ENCODE data around the gene SRPX2. TPM values are rescaled to one million over a fixed set of nuclear protein-coding genes. Genes with fewer than 3 reads are reported as not detected.

SRPX2 gene
- total RNA-seq, 1 donor from 2014 or later: not detected

GRCh38 chrX:100649550-100650356 is 5.8 kb downstream of the SRPX2 start:
- intact Hi-C loops (cut with micrococcal nuclease): no loop called here

- intact Hi-C loops (cut with micrococcal nuclease): no loop called here
These were observed 6.8 kb downstream of the SRPX2 start for GRCh38 chrX:100650841-100651240.

DNA sequence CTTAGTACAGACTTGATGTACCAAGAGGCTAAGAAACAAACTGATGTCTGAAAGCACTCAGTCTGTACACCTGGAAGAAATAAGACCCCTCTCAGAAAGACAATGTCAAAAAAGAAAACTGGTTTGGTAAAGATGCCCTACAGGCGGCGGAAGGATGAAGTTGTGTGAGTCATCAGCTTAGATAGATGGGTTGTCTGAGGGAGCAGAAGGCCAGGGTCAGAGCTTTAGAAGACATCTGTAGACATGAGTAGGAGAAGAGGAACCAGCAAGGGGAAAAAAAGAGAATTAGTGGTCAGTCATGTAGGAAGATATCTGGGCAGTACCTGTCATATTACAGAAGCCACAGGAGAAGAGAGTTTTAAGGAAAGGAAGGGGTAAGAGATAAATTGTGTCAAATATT is 8.3 kb downstream of the SRPX2 start:
- intact Hi-C loops (cut with micrococcal nuclease): no loop called here

GRCh38 chrX:100654261-100654660 is 10.3 kb downstream of the SRPX2 start:
- intact Hi-C loops (cut with micrococcal nuclease): no loop called here

GRCh38 chrX:100658941-100659381 is 15.0 kb downstream of the SRPX2 start:
- intact Hi-C loops (cut with micrococcal nuclease): no loop called here

DNA sequence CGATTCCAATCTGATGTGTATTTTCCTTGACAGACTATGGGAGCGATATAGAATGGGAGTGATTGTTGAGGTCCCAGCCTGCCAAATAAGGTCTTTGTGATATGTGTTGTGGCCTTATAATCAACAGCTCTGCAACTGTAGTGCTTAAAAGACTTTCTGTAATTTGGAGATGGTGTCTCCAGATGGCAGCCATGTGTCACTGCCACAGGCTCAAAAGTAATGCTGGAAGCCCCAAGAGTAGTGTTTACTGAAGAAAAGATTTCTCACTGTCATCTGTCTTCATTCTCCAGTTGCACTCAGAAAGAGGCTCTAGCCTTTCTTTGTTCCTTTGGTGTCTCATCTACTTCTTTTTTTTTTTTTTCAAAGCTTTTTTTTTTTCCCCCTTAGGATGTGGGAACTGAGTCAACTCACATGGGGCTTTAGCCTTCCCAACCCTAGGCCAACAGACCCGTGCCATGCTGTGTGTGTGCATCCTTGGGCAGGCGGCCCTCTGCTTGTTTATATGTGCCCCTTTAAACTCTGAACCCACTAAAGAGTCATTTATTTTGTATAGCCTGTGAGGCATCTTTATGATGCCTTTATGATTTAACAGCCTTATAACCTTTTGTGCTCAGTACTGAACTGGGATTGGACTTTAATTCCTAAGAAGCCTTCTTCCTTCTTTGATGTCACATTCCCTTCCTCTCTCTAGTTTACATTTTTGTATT is 15.6 kb downstream of the SRPX2 start:
- intact Hi-C loops (cut with micrococcal nuclease): no loop called here

- intact Hi-C loops (cut with micrococcal nuclease): no loop called here
These were observed 18.2 kb downstream of the SRPX2 start for GRCh38 chrX:100662170-100662569.

DNA sequence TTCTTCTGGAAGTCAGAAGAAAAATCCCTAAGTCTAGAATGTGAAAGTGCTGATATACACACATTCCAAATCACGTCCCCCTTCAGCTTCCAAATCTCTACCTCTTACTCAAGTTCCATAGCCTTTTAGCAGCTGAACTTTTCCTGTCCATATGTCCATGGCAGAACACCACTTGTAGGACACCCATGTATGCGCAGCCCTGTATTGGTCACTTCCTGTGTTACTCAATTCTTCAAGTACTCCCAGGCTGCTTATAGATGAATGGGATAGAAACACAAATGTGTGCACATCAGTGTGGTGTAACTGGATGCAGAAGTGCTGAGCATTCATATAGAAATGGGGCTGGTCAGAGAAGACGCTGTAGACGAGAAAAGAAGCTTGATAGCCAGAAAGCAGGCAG is 18.8 kb downstream of the SRPX2 start:
- intact Hi-C loops (cut with micrococcal nuclease): no loop called here

GRCh38 chrX:100663642-100664041 is 19.6 kb downstream of the SRPX2 start:
- intact Hi-C loops (cut with micrococcal nuclease): no loop called here

DNA sequence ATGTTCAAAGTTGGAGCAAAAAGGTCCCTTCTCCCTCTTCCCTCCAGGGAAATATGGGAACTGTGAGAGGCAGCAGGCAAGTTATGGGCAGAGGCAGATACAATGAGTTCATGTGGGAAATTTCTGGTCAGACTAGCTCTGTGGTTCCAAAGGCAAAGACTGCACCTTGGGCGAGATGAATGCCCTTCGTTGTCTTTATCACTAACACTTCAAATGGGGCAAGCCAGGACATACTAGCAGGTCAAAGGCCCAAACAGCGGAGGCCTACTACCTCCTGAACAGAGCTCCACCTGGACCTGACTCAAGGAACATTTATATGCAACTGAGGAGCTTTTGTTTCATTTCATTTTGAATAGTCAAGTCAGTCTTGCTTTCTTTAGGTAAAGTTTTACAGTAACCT is 29.0 kb downstream of the SRPX2 start:
- intact Hi-C loops (cut with micrococcal nuclease): no loop called here

- intact Hi-C loops (cut with micrococcal nuclease): no loop called here
These were observed 29.5 kb downstream of the SRPX2 start for GRCh38 chrX:100673397-100673953.

GRCh38 chrX:100674705-100675104 is 30.7 kb downstream of the SRPX2 start:
- intact Hi-C loops (cut with micrococcal nuclease): no loop called here

GRCh38 chrX:100677611-100678181 is 33.7 kb downstream of the SRPX2 start:
- intact Hi-C loops (cut with micrococcal nuclease): no loop called here

DNA sequence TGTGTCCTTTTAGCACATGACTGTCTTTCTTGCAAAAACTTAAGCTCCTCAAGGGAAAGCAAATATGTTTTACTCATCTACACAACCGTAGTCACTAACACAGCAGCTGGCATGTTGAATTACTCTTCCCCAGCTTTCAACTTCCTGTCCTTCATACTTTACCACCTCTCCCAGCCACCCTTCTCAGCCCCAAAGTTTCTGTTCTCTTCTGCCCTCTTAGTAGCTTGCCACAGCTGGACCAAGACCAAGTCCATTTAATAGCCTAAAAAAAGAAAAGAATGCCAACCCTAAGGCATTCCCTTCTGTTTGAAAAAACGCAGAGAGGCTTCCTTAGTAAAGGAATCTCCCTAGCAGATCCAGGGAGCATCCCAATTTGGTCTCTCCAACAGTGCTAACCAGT is 36.8 kb downstream of the SRPX2 start:
- intact Hi-C loops (cut with micrococcal nuclease): no loop called here

DNA sequence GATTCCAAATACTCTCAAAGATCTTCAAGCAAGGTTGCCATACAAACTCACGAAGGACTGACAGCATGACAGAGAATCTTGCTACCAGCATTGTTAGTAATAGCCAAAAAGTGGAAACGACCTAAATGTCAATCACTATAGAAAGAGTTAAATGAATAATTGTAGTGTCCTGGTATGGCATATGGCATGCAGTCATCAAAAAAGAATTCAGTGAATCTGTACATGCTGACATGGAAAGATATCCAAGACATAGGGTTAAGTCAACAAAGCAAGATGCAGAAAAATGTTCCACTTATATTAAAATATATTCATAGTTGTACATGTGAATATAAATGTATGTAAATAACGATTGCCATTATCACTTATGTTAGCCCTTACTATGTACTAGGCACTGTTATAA is 37.6 kb downstream of the SRPX2 start:
- intact Hi-C loops (cut with micrococcal nuclease): no loop called here

- intact Hi-C loops (cut with micrococcal nuclease): no loop called here
These were observed 38.9 kb downstream of the SRPX2 start for GRCh38 chrX:100682939-100683338.

DNA sequence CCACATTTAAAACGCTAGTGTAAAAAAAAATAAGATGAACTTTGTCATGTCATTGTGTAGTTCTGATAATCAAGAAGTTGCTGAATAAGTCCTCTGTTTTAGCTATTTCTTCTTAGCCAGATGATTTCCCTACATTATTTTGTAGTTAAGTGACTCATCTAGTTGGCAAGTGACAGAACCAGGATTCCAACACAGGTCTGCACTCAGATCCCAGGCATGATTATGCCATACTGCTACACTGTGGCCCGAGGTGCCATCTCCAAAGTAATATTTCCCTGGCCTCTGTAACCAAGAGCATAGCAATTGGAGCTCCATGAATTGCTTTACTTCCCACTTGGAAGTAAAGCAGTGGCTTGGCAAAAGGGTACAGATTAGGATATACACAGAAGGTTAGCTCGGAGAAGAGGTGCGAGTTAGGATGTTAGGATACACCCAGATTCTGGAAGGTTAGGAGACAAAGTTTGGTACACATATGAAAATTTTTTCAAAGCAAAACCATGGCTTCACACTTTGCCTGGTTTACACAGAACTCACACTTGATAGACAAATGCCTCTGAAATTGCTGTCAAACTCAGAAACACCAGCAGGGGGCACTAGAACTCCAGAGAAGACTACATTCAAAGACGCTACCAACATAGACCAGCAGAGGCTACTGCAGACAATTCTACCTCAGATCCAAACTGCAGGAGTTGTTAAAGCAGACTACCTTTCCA is 41.4 kb downstream of the SRPX2 start:
- intact Hi-C loops (cut with micrococcal nuclease): loop anchor here (1.0 kb wide), 2 partner anchors 83 to 602 kb away; no protein-coding TSS in a partner anchor

GRCh38 chrX:100685997-100686305 is 42.0 kb downstream of the SRPX2 start:
- intact Hi-C loops (cut with micrococcal nuclease): loop anchor here (1.0 kb wide), 2 partner anchors 82 to 601 kb away; no protein-coding TSS in a partner anchor

DNA sequence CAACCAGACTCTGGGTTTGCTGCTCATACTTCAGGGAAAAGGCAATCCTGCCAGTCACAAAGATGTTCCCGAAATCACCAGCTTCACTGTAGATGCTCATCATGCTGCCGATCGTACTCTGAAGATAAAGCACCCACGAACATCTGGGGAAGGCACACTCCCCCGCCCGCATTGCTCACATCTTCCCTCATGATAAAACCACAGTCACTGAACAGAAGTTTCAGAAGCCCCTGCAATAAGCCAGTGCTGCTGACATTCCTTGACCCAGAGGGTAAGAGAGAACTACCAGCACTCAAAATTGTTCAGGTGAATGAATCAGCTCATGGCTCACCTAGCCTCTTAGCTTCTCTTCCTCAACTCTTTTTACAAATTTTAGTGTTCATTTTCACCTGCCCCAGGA is 43.1 kb downstream of the SRPX2 start:
- intact Hi-C loops (cut with micrococcal nuclease): no loop called here

DNA sequence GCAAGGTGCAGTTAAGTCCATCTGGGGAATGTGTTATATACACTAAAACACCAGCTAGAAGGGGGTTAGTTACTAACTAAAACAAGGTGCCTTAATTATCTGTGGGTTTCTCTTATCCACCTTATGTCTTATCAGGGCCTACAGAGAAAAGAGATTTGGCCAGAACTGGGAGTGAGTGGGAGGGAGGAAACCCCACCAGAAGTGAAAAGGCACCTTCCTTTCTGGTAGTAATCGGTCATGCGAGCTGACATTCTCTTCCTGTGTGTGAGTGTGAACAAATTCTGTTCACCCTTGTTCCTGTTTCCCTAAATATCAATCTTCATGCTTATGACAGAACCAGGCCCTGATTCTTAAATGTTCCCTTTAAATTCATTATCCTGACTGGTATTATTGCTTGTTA is 43.5 kb downstream of the SRPX2 start:
- intact Hi-C loops (cut with micrococcal nuclease): no loop called here

GRCh38 chrX:100695302-100695701 is 51.3 kb downstream of the SRPX2 start:
- intact Hi-C loops (cut with micrococcal nuclease): no loop called here

DNA sequence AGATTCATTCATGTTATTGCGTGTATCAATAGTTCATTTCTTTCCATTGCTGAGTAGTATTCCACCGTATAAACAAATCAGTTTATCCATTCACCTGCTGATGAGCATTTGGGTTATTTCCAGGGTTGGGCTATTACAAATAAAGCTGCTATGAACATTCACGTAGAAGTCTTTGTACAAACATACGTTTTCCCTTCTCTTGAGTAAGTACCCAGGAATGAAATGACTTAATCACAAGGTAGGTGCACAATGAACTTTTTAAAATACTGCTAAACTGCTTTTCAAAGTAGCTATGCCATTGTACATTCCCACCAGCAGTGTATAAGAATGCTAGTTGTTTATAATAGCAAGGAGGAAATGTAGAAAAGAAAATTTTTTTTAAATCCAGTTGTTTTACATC is 52.0 kb downstream of the SRPX2 start:
- intact Hi-C loops (cut with micrococcal nuclease): no loop called here

Measured in T-helper 2 cell treated with Interferon-gamma antibody and Interleukin-4, amounts not matched to agents 100 ng/mL and 5 ng/mL, for 36 hours (primary cell).